ENCODE measurements around the gene PDE7B.
"Not testable (repeated sequence)": the region's sequence is repeated elsewhere in the genome, so short reads cannot be mapped to it uniquely, and the experiment has no call there.

The PDE7B gene

DNA sequence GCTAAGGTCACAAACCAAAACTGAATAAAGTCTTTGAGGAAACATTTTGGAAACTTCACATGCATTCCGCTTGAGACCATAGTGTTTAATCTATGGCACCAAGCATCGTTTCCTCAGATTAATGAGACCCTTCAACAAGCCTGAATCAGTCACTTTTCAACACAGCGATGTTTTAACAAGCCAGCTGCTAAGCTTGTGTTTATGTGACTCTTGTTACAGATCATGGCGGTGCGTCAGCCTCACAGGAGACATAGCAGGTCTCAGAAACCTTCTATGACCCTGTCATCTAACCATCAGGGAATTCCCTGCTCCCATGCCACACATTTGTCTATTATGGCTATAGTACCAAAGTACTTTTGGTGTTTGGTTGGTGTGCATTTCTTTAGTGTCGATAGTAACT, 341.4 kb downstream of the PDE7B start:
- no peak for DNase-seq

DNA sequence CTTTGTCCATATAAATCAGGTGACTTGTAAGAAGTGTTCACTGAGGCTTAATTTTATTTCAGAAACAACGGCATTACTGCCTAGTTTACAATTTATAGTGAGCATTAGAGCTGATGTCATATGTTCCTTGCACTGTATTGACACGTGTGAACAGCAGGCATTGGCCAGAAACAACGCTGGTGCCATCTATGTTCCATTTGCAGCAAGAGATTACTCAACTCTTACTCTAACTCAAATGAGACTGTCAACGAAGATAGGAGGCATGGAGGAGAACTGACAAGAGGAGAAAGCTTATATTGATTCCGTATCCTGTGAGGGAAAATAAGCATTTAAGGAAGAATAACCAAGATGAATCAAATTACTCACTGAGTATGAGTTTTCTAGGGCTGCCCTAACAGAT, 350.2 kb downstream of the PDE7B start:
- DNase-seq: no peak

DNA sequence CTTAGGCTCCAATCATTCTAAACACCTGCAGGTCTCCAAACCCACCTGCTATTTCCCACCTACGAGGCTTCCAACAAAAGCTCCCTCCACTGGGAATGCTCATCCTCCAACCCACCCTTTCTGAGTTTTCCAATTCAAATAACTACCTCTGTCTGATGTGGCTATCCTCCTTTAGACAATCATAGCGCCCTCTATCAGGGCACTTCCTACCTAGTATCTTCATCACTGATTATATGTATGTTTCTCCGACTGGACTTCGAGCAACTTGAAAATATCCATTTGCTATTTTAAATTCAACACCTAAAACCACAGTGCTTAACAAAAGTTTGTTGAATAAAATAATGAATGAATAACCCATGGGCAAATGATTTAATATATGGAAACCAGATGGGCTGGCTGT, 357.3 kb downstream of the PDE7B start:
- DNase-seq: no peak

DNA sequence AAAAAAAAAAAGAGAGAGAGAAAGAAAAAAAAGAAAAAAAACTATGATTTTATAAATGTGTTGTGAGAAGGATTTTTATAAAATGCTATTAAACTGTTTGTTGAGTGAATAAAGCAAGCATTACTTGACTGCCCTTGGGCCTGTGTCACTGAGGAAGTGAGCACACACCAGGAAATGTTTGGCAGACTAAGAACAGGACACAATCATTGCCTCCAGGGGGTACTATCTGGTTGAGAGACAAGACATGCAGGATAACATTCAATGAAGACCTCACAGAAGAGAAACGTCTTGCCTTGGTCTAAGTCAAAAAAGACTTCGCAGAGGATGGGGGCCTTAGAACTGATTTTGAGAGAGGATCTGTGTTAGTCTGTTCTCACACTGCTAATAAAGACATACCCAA, 358.0 kb downstream of the PDE7B start:
- no peak for DNase-seq

DNA sequence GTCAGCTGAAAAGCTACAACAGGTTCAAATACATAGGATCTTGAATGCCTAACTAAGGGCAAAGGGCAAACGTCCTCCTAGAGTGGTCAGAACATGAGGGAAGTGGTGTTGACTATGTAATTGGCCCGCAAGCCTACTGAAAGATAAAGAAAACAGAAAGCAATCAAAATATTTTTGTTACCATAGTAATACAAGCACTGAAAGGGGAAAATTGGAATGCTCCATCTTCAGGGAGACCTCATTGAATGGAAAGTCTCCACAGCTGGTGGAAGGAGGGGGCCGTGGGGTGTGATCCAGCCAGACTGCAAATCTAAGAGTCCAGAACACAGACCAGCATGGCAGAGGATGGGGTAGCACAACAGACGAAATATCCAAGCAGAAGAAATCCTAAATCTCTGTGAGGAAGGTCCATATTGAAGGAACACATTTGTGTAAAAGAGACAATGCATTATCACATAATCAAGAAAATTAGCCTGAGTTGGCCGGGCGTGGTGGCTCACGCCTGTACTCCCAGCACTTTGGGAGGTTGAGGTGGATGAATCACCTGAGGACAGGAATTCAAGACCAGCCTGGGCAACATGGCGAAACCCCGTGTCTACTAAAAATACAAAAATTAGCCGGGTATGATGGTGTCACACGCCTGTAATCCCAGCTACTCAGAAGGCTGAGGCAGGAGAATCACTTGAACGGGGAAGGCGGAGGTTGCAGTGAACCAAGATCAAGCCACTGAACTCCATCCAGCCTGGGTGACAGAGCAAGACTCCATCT, 359.1 kb downstream of the PDE7B start:
- no peak for DNase-seq

DNA sequence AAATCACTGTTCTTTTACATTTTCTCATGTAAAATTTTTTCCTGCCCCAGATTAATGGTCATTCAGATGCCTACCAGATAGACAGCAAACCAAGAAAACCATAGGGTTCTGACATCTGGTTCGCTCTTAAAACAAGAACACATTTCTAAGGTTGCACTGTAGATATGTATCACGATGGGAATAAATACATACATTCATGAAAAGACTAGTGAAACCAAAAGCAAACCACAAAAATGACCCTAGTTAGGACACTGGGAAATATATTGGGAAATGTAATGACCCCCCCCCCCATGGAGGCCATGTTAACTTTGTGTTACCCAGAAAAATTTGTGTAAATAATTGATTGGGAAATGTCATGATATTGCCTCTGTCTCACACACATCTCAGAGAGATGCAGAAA, 361.1 kb downstream of the PDE7B start:
- no peak for DNase-seq

DNA sequence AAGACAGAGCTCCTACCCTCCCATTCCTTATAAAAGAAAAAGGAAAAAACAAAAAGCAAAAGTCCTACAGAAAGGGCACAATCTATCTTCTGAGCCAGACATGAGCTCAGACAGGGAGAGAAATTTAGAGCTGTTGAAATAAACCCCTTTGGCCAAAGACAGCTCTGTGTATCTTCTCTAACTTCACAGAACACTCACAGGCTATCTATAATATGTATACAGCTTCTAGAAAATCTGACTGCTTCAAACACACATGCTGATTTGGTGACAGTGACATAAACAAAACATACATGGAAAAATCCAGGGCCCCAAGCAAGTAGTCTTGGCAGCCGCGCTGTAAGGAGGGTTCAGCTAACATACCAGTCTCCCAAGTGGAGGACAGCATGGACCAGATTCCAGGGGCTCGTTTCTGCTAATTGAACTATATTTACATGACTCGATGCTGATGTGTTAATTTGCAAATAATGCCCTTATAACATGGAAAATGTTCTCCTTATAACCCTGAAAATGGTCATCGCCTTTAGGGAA, 361.6 kb downstream of the PDE7B start:
- DNase-seq: no peak

DNA sequence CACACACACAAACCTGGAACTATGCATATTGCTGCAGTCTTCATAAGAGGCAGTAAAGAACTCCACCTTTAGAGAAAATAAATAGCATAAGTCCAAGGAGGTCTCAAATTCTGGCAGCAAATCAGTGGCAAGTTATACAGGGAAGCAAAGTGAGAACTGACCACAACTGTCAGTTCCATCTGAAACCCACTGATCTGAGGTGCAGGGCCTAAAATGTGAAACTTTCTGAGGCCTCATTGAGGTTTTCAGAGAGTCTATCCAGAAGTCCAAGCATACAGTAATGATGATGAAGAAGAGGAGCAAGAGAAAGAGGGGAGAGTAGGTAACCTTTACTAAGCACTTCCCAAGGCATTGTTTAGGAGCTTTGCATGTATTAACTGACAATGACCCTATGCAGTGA, 362.4 kb downstream of the PDE7B start:
- no peak for DNase-seq

DNA sequence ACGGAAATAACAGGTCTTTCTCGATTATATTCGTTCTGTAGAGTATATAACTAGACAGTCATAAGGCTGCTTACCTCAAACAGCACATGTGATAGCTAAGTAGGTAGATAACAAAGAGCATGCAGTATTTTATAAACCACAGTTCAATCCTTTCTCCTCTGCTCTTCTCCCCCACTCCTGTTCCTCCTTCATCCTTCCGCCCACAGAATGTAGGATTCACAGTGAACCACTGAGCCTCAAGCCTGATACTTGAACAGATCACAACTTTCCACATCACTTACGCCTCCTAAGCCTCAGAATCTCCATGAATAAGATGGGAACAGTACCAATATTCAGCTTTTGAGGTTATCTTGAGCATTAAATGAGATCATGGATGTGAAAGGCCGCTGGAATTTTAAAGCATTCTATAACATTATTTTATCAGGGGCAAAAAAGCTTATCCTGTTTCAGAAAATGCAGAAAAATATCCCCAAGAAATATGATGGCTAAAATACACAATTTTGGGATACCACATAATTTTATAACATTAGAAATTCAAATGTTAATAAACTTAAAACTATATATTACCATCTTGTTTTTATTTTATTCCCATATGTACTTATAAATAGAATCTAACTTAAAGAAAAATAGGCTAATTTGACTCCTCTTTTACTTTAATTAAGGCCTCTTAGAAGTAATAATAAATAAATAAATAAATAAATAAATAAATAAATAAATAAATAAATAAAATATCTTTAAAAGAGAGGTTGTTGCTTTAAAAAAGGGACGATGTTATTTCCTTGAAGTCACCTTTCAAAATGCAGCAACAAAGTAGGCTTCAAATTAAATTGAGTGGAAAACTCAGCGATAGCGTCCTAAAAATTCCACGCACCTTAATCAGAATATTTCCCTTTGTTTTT, 365.3 kb downstream of the PDE7B start:
- no peak for DNase-seq

DNA sequence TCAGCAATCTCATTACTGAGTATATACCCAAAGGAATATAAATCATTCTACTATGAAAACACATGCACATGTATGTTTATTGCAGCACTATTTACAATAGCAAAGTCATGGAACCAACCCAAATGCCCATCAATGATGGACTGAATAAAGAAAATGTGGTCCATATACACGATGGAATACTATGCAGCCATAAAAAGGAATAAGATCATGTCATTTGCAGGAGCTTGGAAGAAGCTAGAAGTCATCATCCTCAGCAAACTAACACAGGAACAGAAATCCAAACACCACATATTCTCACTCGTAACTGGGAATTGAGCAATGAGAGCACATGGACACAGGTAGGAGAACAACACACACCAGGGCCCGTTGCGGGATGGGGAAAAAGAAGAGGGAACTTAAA, 373.5 kb downstream of the PDE7B start:
- not testable (repeated sequence) for DNase-seq

DNA sequence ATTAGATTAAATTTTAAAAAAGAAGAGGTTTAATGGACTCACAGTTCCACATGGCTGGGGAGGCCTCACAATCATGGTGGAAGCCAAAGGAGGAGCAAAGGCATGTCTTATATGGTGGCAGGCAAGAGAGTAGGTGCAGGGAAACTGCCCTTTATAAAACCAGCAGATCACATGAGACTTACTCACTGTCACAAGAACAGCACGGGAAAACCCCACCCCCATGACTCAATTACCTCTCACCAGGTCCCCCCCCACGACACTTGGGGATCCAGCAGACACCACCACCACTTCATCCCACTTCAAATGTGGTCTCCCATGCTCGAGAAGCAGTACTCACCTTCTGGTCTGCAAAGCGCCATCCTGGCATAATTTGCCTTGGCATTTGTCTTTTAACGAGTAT, 374.0 kb downstream of the PDE7B start:
- peak in 1 of 4 experiments; percentile 23 for DNase-seq

DNA sequence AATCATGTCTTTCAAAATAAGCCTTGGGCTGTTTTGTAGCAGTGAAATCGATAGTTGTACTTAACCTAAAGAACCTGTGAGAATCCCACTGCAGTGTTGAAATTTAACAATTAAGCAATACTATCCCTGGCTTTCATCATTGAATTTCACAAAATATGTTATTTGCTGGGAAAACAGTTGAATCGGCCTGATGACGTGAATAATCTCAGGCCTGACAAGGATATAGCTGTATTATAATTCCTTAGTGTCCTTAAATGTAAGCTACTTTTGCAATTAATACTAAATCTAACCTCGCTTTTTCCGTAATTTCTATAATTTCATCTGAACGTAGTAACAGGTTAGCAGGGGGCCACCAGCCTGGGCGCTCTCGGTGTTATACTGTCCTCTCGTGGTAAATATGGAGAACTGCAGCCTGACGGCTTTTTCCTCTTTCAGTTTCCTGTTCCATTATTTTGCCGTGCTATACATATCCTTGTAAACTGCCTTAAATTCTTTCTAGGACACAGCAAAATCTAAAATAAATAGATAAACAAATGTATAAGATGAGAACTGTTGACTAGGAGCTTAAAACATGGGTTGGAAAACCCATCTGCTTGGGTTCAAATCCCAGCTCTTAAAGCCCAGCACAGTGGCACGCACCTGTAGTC, 374.6 kb downstream of the PDE7B start:
- DNase-seq: peak; percentile 66 to 78 (median 74)

DNA sequence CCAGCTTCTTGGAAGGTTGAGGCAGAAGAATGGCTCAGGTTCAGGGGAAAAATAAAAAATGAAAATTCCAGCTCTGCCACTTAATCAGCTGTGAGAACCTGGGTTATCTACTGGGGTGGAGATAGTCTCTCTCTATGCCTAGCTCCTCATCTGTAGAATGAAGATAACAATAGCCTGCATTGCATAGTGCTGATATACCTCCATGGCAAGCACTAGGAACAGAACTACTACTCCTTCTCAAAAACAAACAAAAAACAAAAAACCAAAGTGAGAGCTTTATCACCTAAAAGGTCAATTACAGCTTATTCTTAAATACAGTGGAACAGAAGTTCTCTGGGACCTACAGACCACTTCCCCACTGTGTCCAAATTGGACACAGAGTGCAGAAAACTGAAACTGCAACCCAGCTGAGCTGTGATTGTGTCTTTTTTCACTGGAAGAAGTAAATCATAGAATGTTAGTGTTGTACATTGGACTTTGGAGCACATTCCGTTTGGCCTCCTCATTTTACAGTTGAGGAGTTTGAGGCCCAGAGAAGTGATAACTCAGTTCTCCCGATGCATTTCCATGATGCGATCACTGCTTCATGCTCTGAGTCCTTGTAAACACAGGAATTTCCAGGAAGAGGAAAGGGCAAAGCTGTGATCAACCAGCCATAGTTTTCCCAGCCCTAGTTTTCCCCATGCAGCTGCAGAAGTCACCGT, 375.3 kb downstream of the PDE7B start:
- peak in 2 of 4 experiments; percentile 26 to 35 for DNase-seq

DNA sequence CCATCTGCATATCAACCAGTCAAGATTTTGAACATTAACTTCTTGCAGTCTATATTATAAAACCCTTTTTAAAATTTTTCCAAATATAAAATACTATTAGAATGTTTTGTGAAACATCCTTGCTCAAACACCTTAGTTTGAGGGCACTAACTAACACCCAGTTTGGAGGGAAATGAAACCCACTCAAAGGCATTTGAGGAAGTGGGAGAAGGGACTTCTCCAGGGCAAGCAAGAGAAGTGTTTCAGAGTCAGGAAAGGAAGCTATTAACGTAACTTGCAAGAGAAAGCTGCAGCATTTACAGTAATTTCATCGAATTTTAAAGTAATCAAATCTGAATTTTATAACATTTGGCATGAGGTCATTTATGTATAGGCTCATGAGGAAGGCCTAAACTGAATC, 377.3 kb downstream of the PDE7B start:
- DNase-seq: peak; percentile 50 to 84 (median 73)

DNA sequence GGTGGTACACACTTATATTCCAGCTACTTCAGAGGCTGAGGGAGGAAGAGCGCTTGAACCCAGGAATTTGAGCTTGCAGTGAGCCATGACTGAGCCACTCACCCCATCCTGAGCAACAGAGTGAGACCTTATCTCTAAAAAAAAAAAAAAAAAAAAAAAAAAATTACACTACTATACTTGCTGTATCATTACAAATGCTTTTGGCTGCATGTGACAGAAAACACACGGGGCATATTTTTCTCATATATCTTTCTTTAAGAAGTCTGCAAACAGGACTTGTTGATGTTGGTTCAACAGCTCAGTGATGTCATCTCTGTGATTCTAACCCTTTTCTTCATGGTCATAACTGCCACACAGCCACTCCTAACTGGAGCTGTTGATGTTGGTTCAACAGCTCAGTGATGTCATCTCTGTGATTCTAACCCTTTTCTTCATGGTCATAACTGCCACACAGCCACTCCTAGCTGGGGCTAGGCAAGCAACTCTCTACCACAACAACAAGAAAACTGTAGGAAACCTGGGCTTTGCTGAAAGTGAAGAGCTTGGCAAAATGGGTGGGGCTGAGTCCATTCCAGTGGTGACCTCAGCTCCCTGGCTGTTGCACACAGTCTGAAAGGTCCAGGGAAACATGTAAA, 378.8 kb downstream of the PDE7B start:
- DNase-seq: no peak

DNA sequence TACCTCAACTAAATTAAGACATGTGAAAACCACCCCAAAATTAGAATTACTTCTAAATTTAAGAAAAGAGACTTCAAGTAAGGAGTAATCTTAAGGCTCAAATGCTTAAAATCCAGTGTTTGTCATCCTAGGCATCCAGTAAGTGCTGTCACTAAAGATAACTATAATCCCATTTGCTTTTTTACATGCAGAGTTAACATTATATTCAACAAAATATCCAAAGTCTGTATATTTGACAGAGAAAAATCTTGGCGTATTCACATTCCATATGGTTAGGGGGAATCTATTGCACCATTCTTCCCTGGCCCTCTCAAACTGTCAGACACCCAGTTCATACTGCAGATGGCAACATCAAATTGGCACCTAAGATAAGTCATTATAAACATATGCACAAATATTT, 381.2 kb downstream of the PDE7B start:
- DNase-seq: no peak

DNA sequence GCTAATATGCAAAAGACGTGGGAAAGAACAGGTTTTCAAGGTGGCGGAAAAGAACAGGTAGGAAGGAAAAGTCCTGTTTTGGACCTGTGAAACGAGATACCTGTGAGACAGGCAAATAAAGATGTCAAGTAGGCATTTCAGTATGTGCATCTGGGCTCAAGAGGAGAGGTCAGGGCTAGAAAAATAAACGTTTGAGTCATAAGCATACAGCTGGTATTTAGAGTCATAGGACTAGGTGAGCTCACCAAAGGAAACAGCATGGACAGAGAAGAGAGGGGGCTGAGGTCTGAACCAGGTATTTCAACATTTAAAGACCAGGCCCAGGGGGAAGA, 383.7 kb downstream of the PDE7B start:
- DNase-seq: peak in 2 of 4 experiments; percentile 29 to 36

DNA sequence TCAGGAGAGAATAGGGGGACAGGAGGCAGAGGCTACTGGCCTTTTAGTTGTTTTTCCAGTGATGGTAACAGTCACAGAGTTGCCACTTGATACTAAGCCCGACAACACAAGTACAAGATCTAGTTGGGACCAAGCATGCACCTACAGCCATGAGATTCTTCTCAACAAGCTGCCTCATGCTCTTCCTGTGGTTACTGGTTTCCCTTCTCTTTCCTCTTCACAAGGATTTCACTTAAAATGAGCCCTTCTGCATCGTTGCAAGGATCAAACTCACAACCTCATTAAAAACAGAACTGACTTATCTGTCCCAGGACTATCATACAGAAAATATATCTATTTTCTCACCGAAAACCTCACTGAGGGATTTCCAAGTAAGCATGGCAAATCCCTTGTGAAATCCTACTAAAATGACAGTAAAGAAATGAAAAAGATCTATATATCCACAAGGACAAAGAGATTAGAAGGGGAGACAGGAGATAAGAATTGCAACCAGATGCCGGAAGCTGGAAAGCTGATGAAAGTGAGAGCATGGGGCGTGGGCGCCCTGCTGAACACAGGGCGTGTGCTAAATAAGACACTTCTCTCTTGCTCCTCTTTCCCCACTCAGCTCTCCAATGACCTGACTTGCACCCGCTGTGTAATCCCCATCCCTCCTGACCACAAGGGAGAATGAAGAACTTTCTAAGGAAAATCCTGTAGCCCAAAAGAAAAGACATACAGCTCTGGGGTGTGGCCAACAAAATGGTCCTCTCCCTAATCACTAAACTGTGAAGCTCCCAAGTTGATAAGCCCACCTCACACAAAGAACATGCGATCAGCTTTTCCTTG, 385.2 kb downstream of the PDE7B start:
- DNase-seq: peak; percentile 80 to 90 (median 88)

DNA sequence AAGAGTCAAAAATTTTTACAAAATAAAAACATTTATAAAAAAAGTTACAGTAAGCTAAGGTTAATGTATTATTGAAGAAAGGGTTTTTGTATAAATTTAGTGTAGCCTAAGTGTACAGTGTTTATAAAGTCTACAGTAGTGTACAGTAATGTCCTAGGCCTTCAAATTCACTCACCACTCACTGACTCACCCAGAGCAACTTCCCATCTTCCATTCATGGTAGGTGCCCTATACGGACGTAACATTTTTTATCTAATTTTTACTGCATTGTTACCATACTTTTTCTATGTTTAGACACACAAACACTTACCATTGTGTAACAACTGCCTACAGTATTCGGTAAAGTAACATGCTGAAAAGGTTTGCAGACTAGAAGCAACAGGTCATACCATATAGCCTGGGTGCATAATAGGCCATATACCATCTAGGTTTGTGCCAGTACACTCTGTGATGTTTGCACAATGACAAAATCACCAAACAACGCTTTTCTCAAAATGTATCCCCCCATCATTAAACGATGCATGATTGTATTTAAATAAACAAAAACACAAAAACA, 392.6 kb downstream of the PDE7B start:
- DNase-seq: no peak

Data from suppressor macrophage (primary cell).